Glutamatergic neuron (in vitro differentiated cells): Measurements from ENCODE around the gene RMP24.

Experiments
- DNase-seq: peaks from one replicate; pipeline ENCODE4 v3.0.0; 2022
- H3K27ac Mint-ChIP-seq: one replicate; pipeline ENCODE4 v1.8.0; 2020; ENCODE audit warnings: mild to moderate bottlenecking, mixed read lengths, inconsistent platforms; ENCODE audit not compliant: unreplicated experiment
- H3K27me3 Mint-ChIP-seq: one replicate; pipeline ENCODE4 v1.8.0; 2020; ENCODE audit warnings: mild to moderate bottlenecking, moderate library complexity, mixed read lengths, inconsistent platforms; ENCODE audit not compliant: unreplicated experiment
- H3K36me3 Mint-ChIP-seq: one replicate; pipeline ENCODE4 v1.8.0; 2020; ENCODE audit warnings: mild to moderate bottlenecking, mixed read lengths, inconsistent platforms; ENCODE audit not compliant: unreplicated experiment
- H3K4me1 Mint-ChIP-seq: one replicate; pipeline ENCODE4 v1.8.0; 2020; ENCODE audit warnings: mild to moderate bottlenecking, low read depth, mixed read lengths, inconsistent platforms; ENCODE audit not compliant: unreplicated experiment
- H3K4me3 Mint-ChIP-seq: one replicate; pipeline ENCODE4 v1.8.0; 2020; ENCODE audit warnings: mild to moderate bottlenecking, mixed read lengths, inconsistent platforms; ENCODE audit not compliant: unreplicated experiment
- H3K9me3 Mint-ChIP-seq: one replicate; pipeline ENCODE4 v1.8.0; 2020; ENCODE audit warnings: mild to moderate bottlenecking, moderate library complexity, mixed read lengths, inconsistent platforms; ENCODE audit not compliant: unreplicated experiment
- TF ChIP-seq, protein P1 (sequence below): fragments of 200-600 bp; sonication (generic); IDR thresholded peaks from one replicate; pipeline ENCODE4 v1.5.0; 2021; ENCODE audit not compliant: partially characterized antibody, unreplicated experiment

Gene RMP24

DNA sequence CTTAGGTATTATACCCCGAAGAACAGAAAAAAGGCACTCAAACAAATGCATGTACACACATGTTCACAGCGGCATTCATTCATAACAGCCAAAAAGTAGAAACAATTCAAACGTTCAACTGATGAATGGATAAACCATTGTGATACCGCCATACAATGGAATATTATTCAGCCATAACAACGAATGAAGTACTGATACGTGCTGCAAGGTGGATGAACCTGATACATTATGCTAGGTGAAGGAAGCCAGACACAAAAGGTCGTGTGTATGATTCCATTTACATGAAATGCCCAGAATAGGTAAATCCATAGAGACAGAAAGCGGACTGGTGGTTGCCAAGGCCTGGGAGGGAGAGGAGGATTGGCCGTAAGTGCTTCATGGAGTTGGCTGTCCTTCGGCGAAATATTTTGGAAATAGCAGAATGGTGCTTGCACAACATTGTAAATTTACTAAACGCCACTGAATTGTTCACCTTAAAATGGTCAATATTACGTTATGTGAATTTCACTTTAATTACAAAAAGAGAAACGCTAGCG is 750 bp upstream of the RMP24 start:
- H3K4me3 Mint-ChIP-seq: peak overlapping the region; percentile 94
- peaks cover 11% of the 10 kb centered on the region for H3K4me1 Mint-ChIP-seq
- no peak for DNase-seq
- H3K27ac Mint-ChIP-seq: peak overlapping the region; percentile 91
- TF ChIP-seq, protein P1, sequence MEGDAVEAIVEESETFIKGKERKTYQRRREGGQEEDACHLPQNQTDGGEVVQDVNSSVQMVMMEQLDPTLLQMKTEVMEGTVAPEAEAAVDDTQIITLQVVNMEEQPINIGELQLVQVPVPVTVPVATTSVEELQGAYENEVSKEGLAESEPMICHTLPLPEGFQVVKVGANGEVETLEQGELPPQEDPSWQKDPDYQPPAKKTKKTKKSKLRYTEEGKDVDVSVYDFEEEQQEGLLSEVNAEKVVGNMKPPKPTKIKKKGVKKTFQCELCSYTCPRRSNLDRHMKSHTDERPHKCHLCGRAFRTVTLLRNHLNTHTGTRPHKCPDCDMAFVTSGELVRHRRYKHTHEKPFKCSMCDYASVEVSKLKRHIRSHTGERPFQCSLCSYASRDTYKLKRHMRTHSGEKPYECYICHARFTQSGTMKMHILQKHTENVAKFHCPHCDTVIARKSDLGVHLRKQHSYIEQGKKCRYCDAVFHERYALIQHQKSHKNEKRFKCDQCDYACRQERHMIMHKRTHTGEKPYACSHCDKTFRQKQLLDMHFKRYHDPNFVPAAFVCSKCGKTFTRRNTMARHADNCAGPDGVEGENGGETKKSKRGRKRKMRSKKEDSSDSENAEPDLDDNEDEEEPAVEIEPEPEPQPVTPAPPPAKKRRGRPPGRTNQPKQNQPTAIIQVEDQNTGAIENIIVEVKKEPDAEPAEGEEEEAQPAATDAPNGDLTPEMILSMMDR: no peak
- peaks cover 4% of the 10 kb centered on the region for H3K36me3 Mint-ChIP-seq
- peaks cover 6% of the 10 kb centered on the region for H3K27me3 Mint-ChIP-seq
- peaks cover 14% of the 10 kb centered on the region for H3K9me3 Mint-ChIP-seq

DNA sequence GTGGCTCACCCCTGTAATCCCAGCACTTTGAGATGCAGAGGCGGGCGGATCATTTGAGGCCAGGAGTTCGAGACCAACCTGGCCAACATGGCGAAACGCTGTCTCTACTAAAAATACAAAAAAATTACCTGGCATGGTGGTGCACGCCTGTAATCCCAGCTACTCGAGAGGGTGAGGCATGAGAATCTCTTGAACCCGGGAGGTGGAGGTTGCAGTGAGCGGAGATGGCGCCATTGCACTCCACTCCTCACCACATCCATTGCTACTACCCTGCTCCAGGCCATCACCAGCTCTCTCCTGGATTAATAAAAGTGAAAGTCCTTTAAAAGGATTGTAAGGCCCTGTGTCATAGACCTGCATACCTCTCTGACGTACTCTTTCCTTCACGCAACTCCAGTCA is 1.2 kb downstream of the RMP24 start:
- TF ChIP-seq, protein P1: no peak
- Mint-ChIP-seq H3K4me1 (peaks cover 11% of the 10 kb centered on the region), H3K9me3 (peaks cover 14% of the 10 kb centered on the region), H3K27me3 (peaks cover 8% of the 10 kb centered on the region), H3K4me3 (peak overlapping the region; percentile 94), H3K27ac (peak overlapping the region; percentile 90), H3K36me3 (peaks cover 3% of the 10 kb centered on the region)
- no peak for DNase-seq

DNA sequence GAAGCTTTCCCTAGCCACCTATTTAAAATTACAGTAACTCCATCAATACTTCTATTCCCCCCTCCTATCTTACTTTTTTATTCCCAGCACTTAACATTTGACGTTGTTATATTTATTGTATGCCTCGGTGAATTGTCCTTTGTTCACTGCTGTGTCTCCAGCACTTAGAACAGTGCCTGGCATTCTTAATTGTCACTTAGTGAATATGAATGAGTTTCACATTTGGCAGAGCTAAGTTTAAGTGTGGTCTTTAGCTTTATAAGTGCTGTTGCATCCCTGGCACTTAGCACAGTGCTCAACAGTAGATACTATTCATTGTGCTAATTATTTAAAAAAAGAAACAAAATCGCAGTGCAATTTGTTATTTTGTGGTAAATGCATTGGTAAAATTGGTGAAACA is 1.7 kb downstream of the RMP24 start:
- Mint-ChIP-seq H3K36me3 (peaks cover 3% of the 10 kb centered on the region), H3K9me3 (peaks cover 14% of the 10 kb centered on the region), H3K4me1 (peaks cover 11% of the 10 kb centered on the region), H3K4me3 (peak overlapping the region; percentile 94), H3K27ac (no peak overlapping the region), H3K27me3 (peaks cover 8% of the 10 kb centered on the region)
- TF ChIP-seq, protein P1: no peak
- no peak for DNase-seq

DNA sequence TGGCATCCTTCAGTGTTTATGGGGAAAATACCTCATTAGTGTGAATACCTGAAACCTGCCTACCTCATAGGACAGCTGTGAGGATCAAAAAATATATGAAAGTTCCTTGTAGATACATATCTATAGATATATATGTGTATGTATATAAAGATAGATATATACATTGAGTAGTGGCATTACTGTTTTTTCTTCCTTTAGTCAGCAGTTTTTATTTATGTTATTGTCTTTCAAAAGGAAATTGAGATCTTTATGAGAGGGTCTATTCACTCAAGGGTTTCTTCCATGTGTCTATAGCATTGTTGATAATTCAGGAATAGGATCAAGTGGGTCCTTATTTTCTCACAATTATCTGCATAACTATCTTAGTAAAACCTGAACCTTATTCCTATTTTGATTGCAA is 6.6 kb downstream of the RMP24 start:
- TF ChIP-seq, protein P1: no peak
- peaks cover 1% of the 10 kb centered on the region for H3K4me1 Mint-ChIP-seq

DNA sequence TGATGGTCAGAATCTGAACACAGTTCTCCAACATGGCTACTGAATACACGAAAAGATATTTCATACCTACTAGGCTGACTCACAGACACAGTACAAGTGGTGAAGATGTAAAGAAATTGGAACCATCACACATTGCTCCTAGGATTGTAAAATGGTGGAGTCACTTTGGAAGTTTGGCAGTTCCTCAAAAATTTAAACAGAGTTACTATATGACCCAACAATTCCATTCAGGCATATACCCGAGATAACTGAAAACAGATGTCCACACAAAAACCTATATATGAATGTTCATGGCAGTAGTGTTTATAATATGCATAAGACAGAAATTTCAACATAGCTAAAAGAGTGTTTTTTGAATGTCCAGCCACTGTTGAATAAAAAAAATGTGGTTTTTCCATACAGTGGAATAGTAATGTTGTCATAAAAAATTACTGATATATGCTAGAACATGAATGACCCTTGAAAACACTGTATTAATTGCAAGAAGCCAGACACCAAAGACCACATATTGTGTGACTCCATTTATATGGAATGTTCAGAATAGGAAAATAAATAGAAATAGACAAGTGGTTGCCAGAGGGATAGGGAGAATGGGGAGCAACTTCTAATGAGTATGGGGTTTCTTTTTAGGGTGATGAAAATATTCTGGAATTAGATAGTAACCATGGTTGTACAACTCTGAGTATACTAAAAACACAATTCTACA is 10.1 kb downstream of the RMP24 start:
- Mint-ChIP-seq H3K36me3 (peaks cover 7% of the 10 kb centered on the region), H3K27ac (no peak overlapping the region), H3K4me3 (no peak overlapping the region), H3K27me3 (peaks cover 2% of the 10 kb centered on the region), H3K4me1 (no peaks in the 10 kb centered on the region), H3K9me3 (no peaks in the 10 kb centered on the region)
- DNase-seq: no peak
- TF ChIP-seq, protein P1: no peak

More for the DNA sequence above, 6.6 kb downstream of the RMP24 start:
- Mint-ChIP-seq H3K36me3 (peaks cover 10% of the 10 kb centered on the region), H3K4me3 (no peak overlapping the region), H3K9me3 (no peaks in the 10 kb centered on the region), H3K27ac (no peak overlapping the region), H3K27me3 (peaks cover 2% of the 10 kb centered on the region)
- DNase-seq: no peak
